GM04504 (cell line): Measurements from ENCODE around the gene DLG2.
"Not testable (repeated sequence)": the region's sequence is repeated elsewhere in the genome, so short reads cannot be mapped to it uniquely, and the experiment has no call there.

ENCODE experiments used
- DNase-seq: peaks from one replicate; pipeline ENCODE4 v3.0.0-alpha.2; 2012; ENCODE audit warnings: low read depth

DLG2 gene

DNA sequence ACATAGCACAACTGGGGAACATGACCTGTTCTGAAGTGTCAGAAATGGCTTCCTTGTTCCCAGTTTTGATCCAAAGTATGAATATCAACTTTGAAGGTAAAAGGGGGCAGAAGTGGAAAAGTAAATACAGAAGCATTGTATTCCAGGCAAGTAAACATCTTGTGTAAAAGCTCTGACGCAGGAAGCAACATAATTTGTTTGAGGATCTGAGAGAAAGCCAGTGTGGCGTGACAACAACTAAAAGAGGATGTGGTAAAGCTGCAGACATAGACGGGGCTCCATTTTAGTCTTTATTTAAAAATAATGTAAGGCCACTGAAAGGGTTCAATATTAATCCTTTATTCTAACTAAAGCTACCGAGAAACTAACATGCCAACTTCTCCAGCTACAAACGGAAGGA lies 310.2 kb downstream of the DLG2 start:
- no peak for DNase-seq

GRCh38 chr11:85313741-85314140 lies 313.4 kb downstream of the DLG2 start:
- no peak for DNase-seq

DNA sequence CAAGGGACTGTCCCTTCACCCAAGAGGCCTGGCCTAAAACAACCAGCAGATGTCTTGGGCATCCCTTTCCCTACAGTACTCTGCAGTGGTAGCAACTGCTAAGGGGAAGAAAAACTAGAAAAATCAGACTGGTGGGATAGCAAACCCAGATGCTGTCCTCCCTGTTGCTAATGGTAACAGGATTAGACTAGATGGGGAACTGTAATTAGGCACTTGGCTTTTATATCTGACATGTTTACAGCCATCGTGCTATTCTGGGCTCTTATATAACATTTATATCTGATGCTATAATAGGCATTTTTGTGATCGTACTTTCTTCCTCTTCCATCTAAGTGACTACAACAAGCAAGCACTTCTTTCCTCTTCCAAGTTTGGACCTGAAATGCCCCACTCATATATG lies 316.7 kb downstream of the DLG2 start:
- no peak for DNase-seq

- peak; percentile 29 for DNase-seq
Measured at GRCh38 chr11:85307366-85307765, 319.8 kb downstream of the DLG2 start.

GRCh38 chr11:85301895-85302678 lies 325.1 kb downstream of the DLG2 start:
- DNase-seq, result no peak

GRCh38 chr11:85299258-85299942 lies 327.7 kb downstream of the DLG2 start:
- peak; percentile 8 for DNase-seq

DNA sequence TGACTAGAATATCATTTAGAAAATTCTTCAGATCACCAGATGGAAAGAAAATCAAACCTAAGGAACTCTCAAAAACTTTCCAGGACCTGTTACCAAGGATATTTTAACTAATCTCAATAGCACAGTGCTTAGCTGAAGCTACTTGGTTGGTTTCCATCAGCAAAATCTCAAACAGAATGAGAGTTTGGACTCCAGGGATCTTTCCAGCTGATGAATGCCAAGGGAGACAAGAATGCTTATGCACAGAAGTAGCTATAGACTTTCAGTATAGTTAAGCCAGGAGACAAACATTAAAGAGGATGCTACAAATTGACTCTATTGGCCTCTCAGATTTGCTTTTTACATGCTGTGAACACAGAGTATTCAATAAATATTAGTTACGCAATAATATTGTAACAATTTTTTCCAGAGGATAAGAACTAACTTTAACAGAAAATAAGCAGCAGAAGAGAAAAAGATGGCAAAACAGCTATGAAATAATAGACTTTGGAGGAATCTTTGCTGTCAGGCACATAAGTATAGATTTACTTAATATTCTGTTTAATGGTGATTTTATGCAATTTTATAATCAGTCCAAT lies 331.4 kb downstream of the DLG2 start:
- no peak for DNase-seq

GRCh38 chr11:85281550-85281949 lies 345.6 kb downstream of the DLG2 start:
- DNase-seq, result no peak

DNA sequence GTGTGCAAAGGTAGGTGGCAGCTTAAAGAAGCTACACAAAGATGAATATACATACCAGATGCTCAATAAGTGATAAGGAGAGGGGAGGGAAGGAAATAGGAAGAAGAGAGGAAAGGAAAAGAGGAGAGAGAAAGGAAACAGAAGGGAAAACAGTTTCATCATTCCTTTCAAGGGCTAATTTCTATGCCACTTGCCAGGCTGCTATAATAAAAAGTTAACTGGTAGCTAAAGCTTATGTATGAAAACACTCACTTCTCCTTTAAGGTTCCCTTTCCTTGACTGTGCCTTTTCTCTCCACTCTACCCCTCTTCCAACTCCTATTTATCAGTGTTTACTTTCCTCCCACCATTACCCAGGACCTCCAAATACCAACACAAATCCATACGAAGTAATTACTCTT lies 347.9 kb downstream of the DLG2 start:
- DNase-seq, result no peak

- DNase-seq, result no peak
Measured at GRCh38 chr11:85277693-85278092, 349.5 kb downstream of the DLG2 start.

- DNase-seq, result no peak
Measured at GRCh38 chr11:85276332-85276731, 350.8 kb downstream of the DLG2 start.

DNA sequence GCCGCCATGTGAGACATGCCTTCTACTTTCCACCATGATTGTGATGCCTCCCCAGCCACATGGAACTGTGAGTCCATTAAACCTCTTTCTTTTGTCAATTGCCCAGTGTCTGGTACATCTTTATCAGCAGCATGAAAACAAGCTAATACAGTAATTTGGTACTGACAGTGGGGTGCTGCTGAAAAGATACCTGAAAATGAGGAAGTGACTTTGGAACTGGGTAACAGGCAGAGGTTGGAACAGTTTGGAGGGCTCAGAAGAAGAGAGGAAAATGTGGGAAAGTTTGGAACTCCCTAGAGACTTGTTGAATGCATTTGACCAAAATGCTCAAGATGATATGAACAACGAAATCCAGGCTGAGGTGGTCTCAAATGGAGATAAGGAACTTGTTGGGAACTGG lies 356.8 kb downstream of the DLG2 start:
- not testable (repeated sequence) for DNase-seq

GRCh38 chr11:85269109-85269508 lies 358.0 kb downstream of the DLG2 start:
- DNase-seq, result no peak

GRCh38 chr11:85266646-85267045 lies 360.5 kb downstream of the DLG2 start:
- DNase-seq, result no peak

GRCh38 chr11:85263328-85263727 lies 363.8 kb downstream of the DLG2 start:
- no peak for DNase-seq

DNA sequence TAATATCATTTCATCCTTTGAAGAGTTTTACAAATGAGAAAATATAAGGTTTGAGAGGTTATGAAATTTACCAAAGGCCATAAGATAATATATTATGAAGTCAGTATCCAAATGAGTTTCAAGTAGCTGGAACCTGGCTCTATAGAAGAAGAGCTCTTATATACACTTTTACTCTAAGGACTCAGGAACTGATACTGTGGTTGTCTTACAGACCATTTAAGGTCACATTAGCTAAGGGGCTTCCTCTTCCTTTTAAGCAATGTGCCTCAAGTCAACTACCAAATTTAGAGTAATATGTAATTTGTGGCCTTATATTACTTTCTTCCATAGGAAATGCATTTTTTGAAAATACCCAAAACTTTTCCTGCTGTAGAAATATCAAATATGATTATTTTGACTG lies 369.3 kb downstream of the DLG2 start:
- no peak for DNase-seq

DNA sequence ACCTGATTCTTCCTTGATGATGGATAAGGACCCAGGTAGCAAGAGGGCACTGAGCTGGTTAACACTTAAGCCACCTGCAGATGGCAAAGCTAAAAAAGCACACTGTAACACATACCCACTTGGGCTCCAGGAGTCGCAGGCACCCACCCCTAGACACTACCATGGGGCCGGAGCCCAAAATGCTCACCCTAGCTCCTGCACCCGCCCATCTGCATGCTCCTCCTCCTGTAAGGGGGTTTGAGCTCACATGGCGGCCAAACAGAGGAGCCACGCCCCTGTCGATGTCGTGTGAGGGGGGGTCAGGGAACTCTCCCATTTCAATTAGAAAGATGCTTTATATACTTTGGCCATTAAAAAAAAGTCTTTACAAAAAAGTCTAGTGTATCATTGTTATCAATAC lies 370.7 kb downstream of the DLG2 start:
- DNase-seq, result no peak

GRCh38 chr11:85249482-85249881 lies 377.7 kb downstream of the DLG2 start:
- DNase-seq, result no peak

GRCh38 chr11:85247797-85248196 lies 379.3 kb downstream of the DLG2 start:
- DNase-seq, result no peak

DNA sequence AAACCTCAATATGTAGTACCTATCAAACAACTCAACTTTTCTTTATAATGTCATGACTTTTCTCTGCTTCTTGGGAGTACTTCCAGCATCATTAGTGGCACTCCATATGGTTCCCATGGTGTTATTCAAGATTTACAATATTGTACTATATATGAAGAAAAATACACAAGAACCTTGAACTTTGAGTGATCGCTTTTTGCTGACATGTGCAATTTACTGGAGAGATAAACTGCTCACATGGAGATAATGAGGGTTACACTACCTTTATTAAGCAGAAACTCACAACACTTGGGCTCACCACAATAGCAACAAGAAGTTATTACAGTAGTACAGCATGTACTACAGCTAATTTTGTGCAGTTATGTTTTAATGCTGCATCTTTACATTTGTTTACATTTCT lies 388.2 kb downstream of the DLG2 start:
- DNase-seq, result no peak

DNA sequence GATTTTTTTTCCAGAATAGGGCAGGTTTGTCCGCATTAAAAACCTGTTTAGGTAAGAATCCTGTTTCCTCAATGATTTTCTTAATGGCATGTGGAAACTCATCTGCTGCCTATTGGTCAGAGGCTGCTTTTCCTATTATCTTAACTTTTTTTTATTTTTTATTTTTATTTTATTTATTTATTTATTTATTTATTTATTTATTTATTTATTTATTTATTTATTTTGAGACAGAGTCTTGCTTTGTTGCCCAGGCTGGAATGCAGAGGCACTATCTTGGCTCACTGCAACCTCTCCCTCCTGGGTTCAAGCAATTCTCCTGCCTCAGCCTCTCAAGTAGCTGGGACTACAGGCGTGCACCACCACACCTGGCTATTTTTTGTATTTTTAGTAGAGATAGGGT lies 389.1 kb downstream of the DLG2 start:
- not testable (repeated sequence) for DNase-seq

DNA sequence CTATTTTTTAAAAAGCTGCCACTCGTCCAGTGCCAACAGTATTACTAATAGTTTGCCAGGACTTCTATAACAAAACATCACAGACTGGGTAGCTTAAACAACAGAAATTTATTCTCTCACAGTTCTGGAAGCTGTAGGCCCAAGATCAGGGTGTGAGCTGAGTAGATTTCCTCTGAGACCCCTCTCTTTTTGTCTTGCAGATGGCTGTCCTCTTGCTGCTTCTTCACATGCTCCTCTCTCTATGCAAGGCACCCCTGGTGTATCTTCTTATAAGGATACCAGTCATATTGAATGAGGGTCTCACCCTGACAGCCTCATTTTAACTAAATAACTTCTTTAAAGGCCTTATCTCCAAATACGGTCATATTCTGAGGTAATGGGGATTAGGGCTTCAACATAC lies 390.9 kb downstream of the DLG2 start:
- DNase-seq, result no peak

- DNase-seq, result no peak
Measured at GRCh38 chr11:85232559-85232958, 394.6 kb downstream of the DLG2 start.
